ENCODE data around the gene FILIP1L. TPM values are rescaled to one million over a fixed set of nuclear protein-coding genes. Genes with fewer than 3 reads are reported as not detected.

FILIP1L gene
- total and polyA plus RNA-seq, 2 of the 4 experiments (the other 2 are of a cell fraction) = 11.5 to 19.9 TPM

DNA sequence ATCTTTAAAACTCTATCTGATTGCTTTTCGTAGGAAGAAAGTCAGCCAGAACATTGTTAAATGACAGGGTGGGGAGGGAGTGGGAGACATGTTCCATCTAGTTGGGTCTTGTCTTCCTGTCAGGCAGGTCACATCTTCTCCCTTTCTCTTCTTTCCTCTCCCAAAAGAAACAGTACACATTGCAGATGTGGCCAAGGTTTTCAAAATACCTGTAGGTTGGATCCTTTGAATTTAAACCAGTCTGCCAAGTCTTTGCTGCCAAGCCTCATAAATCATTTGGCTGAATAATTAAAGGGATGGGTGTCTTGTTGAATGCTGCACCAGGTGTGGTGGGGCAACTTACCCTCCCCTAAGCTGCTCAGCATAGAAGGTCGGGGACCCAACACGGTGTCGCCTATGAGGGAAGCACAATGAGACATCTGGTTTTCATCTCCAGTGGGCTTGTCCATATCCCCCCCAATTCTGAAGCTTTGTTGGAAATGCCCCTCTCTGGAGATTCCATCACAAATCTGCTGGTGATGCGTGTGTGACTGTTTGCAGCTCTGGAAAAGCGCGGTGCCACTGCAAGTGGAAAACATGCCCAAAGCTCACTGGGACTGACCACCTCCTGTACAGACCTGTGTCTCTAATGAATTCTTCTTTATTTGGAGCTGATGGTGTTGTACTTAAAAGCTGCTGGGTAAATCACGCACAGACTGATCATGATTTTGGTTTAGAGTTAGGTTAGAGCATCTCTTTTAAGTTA is 112.6 kb downstream of the FILIP1L start:
- Histone ChIP-seq H3K36me3 (ENCODE audit: control insufficient read depth, insufficient read depth, low read length) (no peaks in the 10 kb centered on the region), H3K4me1 (ENCODE audit: control insufficient read depth, insufficient read depth, low read length) (peaks cover 11% of the 10 kb centered on the region), H3K9ac (ENCODE audit: low read depth, low read length) (no peak overlapping the region), H3K4me3 (ENCODE audit: insufficient read depth, low read depth, low read length) (no peak overlapping the region), H4K91ac (ENCODE audit: insufficient read depth, low read depth, low read length) (peak overlapping the region; percentile 65), H3K4ac (ENCODE audit: low read depth, low read length) (peak overlapping the region; percentile 28), H2BK5ac (ENCODE audit: low read depth, low read length, poor library complexity, severe bottlenecking) (peak overlapping the region; percentile 9), H2AFZ (replicated peaks; ENCODE audit: low read length, poor library complexity) (no peak overlapping the region), H2AK5ac (ENCODE audit: low read depth, low read length) (peak overlapping the region; percentile 66), H4K5ac (ENCODE audit: low read depth, low read length) (0 out of 2 replicates have a peak overlapping the region, but pooled peaks have one; percentile 7), H2BK120ac (ENCODE audit: low read depth, low read length) (peak overlapping the region; percentile 68), H3K18ac (ENCODE audit: low read depth, low read length) (peak overlapping the region; percentile 60), H2BK20ac (ENCODE audit: low read depth, low read length) (peak overlapping the region; percentile 62), H4K20me1 (ENCODE audit: insufficient read depth, low read length) (no peaks in the 10 kb centered on the region), H3K4me2 (ENCODE audit: low read depth, low read length) (no peak overlapping the region), H2BK15ac (ENCODE audit: low read depth, low read length) (peak overlapping the region; percentile 3; the same call in 1 of the 3 replicates), H3K9me3 (ENCODE audit: control insufficient read depth, insufficient read depth, low read length) (no peaks in the 10 kb centered on the region), H4K8ac (ENCODE audit: low read depth in 2 of 2, low read length in 2 of 2) (peak overlapping the region in 1 of 2 experiments; percentile 20; a peak in 1 of 4 replicates), H3K23ac (ENCODE audit: low read depth, low read length) (peak overlapping the region; percentile 41; the same call in 1 of the 2 replicates), H3K14ac (replicated peaks; ENCODE audit: low read depth, low read length) (no peak overlapping the region; the same call in 1 of the 2 replicates), H2AK9ac (replicated peaks; ENCODE audit: low read depth, low read length, poor library complexity) (no peak overlapping the region), H3K27ac (ENCODE audit: insufficient read depth, low read length) (no peak overlapping the region), H3K79me1 (ENCODE audit: low read depth in 1 of 2, low read length in 2 of 2) (peaks cover 7 to 10% of the 10 kb centered on the region in 2 experiments; a peak in 3 of 4 replicates), H3K56ac (ENCODE audit: extremely low read depth, insufficient read depth, low read length) (no peak overlapping the region), H3K9me1 (ENCODE audit: insufficient read depth, low read length) (peaks cover 13% of the 10 kb centered on the region; the same call in 1 of the 2 replicates), H3K27me3 (ENCODE audit: control insufficient read depth, insufficient read depth, low read length) (no peaks in the 10 kb centered on the region)
- ATAC-seq (ENCODE audit: low read depth) (no peak), DNase-seq (no peak)
- TF ChIP-seq SMC3 (IDR thresholded peaks at IDR 0.05; ENCODE audit: low read depth, low read length) (no peak), RAD21 (IDR thresholded peaks at IDR 0.05; ENCODE audit: low read length) (no peak), CEBPB (IDR thresholded peaks at IDR 0.05; ENCODE audit: low read depth, low read length) (no peak), MXI1 (IDR thresholded peaks at IDR 0.05; ENCODE audit: borderline replicate concordance, low read depth, low read length) (no peak)
- TF ChIP-seq, protein P1, sequence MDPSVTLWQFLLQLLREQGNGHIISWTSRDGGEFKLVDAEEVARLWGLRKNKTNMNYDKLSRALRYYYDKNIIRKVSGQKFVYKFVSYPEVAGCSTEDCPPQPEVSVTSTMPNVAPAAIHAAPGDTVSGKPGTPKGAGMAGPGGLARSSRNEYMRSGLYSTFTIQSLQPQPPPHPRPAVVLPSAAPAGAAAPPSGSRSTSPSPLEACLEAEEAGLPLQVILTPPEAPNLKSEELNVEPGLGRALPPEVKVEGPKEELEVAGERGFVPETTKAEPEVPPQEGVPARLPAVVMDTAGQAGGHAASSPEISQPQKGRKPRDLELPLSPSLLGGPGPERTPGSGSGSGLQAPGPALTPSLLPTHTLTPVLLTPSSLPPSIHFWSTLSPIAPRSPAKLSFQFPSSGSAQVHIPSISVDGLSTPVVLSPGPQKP (IDR thresholded peaks at IDR 0.05; ENCODE audit: borderline replicate concordance, low read depth, low read length) = no peak
- no TSS peak for BruUV-seq (replicated peaks)
- ChIA-PET CTCF (interaction anchor here (0.6 kb wide), 1 partner anchor 14 kb away, joined by 3 read pairs; no protein-coding TSS in a partner anchor), POLR2A (ENCODE audit: unreplicated experiment) (no interaction called here)
- dilution Hi-C loops (cut with HindIII; ENCODE audit: low sequenced_read_pairs, unreplicated experiment) (no loop called here), intact Hi-C loops (cut with micrococcal nuclease) (no loop called here), in situ Hi-C loops (cut with MboI; ENCODE audit: low sequenced_read_pairs) (no loop called here)
- WGBS, 2 experiments (ENCODE audit: extremely low coverage in 2 of 2, insufficient read length in 1 of 2) = 100% methylated on average over 1 of the region's 8 CpGs; no CpG with 5 or more reads in 1 of the 2 experiments

Data from IMR-90 (cell line).